ENCODE results near the gene EPSTI1. TPM values are rescaled to one million over a fixed set of nuclear protein-coding genes. Genes with fewer than 3 reads are reported as not detected.
A peak's percentile ranks its signal among the peaks of the same experiment; 100 is the strongest.

The EPSTI1 gene
- total RNA-seq, 1 experiment from 2014 or later, result 11.4 TPM

GRCh38 chr13:42973581-42973980 lies 18.5 kb downstream of the EPSTI1 start:
- Histone ChIP-seq H3K79me2 (ENCODE audit: low read length) (no peaks in the 10 kb centered on the region), H3K4me1 (ENCODE audit: low read length) (peaks cover 73% of the 10 kb centered on the region), H3K4me2 (ENCODE audit: low read depth, low read length, poor library complexity, severe bottlenecking) (peak overlapping the region; percentile 85), H3K27ac (ENCODE audit: low read length) (peak overlapping the region; percentile 99), H3K9me3 (ENCODE audit: low read length) (no peaks in the 10 kb centered on the region), H3K27me3 (ENCODE audit: low read length) (no peaks in the 10 kb centered on the region), H3K36me3 (ENCODE audit: insufficient read depth, low read length) (no peaks in the 10 kb centered on the region), H4K20me1 (ENCODE audit: insufficient read depth, low read depth, low read length) (no peaks in the 10 kb centered on the region), H3K9me2 (replicated peaks; ENCODE audit: insufficient read depth, low read length) (no peaks in the 10 kb centered on the region), H3K4me3 (ENCODE audit: low read length) (peak overlapping the region; percentile 63; the same call in 1 of the 2 replicates), H2AFZ (ENCODE audit: low read length) (peak overlapping the region; percentile 80), H3K9ac (ENCODE audit: low read length) (peak overlapping the region; percentile 78)
- no peak for DNase-seq

GRCh38 chr13:42971691-42972347 lies 20.2 kb downstream of the EPSTI1 start:
- DNase-seq, result peak; percentile 95
- Histone ChIP-seq H3K79me2 (ENCODE audit: low read length) (no peaks in the 10 kb centered on the region), H3K9me2 (replicated peaks; ENCODE audit: insufficient read depth, low read length) (no peaks in the 10 kb centered on the region), H3K4me2 (ENCODE audit: low read depth, low read length, poor library complexity, severe bottlenecking) (peak overlapping the region; percentile 85), H3K9ac (ENCODE audit: low read length) (peak overlapping the region; percentile 78), H3K9me3 (ENCODE audit: low read length) (no peaks in the 10 kb centered on the region), H3K4me3 (ENCODE audit: low read length) (peak overlapping the region; percentile 63), H3K36me3 (ENCODE audit: insufficient read depth, low read length) (no peaks in the 10 kb centered on the region), H3K27me3 (ENCODE audit: low read length) (no peaks in the 10 kb centered on the region), H2AFZ (ENCODE audit: low read length) (no peak overlapping the region), H4K20me1 (ENCODE audit: insufficient read depth, low read depth, low read length) (no peaks in the 10 kb centered on the region), H3K27ac (ENCODE audit: low read length) (peak overlapping the region; percentile 99), H3K4me1 (ENCODE audit: low read length) (peaks cover 75% of the 10 kb centered on the region)

- Histone ChIP-seq H2AFZ (ENCODE audit: low read length) (no peak overlapping the region), H3K9me3 (ENCODE audit: low read length) (no peaks in the 10 kb centered on the region), H3K79me2 (ENCODE audit: low read length) (no peaks in the 10 kb centered on the region), H3K27ac (ENCODE audit: low read length) (peak overlapping the region; percentile 99), H3K4me3 (ENCODE audit: low read length) (peak overlapping the region; percentile 63), H3K36me3 (ENCODE audit: insufficient read depth, low read length) (no peaks in the 10 kb centered on the region), H3K4me2 (ENCODE audit: low read depth, low read length, poor library complexity, severe bottlenecking) (peak overlapping the region; percentile 85), H3K9ac (ENCODE audit: low read length) (peak overlapping the region; percentile 78), H3K4me1 (ENCODE audit: low read length) (peaks cover 67% of the 10 kb centered on the region), H3K27me3 (ENCODE audit: low read length) (no peaks in the 10 kb centered on the region), H3K9me2 (replicated peaks; ENCODE audit: insufficient read depth, low read length) (no peaks in the 10 kb centered on the region), H4K20me1 (ENCODE audit: insufficient read depth, low read depth, low read length) (no peaks in the 10 kb centered on the region)
- peak; percentile 95 for DNase-seq
These were observed 21.0 kb downstream of the EPSTI1 start for GRCh38 chr13:42970824-42971690.

- H2AFZ ChIP-seq (ENCODE audit: low read length), result 0 out of 2 replicates have a peak overlapping the region, but pooled peaks have one; percentile 57
- peak overlapping the region; percentile 85 for H3K4me2 ChIP-seq (ENCODE audit: low read depth, low read length, poor library complexity, severe bottlenecking)
- no peaks in the 10 kb centered on the region for H3K36me3 ChIP-seq (ENCODE audit: insufficient read depth, low read length)
- DNase-seq, result peak; percentile 94
- H3K9ac ChIP-seq (ENCODE audit: low read length), result peak overlapping the region; percentile 78; the same call in 1 of the 2 replicates
- no peaks in the 10 kb centered on the region for H3K9me2 ChIP-seq (replicated peaks; ENCODE audit: insufficient read depth, low read length)
- no peak overlapping the region for H3K4me3 ChIP-seq (ENCODE audit: low read length)
- H4K20me1 ChIP-seq (ENCODE audit: insufficient read depth, low read depth, low read length), result no peaks in the 10 kb centered on the region
- H3K27me3 ChIP-seq (ENCODE audit: low read length), result no peaks in the 10 kb centered on the region
- H3K27ac ChIP-seq (ENCODE audit: low read length), result peak overlapping the region; percentile 99
- H3K9me3 ChIP-seq (ENCODE audit: low read length), result no peaks in the 10 kb centered on the region
- peaks cover 61% of the 10 kb centered on the region for H3K4me1 ChIP-seq (ENCODE audit: low read length)
- H3K79me2 ChIP-seq (ENCODE audit: low read length), result no peaks in the 10 kb centered on the region
These were observed 22.4 kb downstream of the EPSTI1 start for GRCh38 chr13:42969565-42970172.

GRCh38 chr13:42968906-42969305 lies 23.1 kb downstream of the EPSTI1 start:
- H3K27me3 ChIP-seq (ENCODE audit: low read length), result no peaks in the 10 kb centered on the region
- no peak overlapping the region for H2AFZ ChIP-seq (ENCODE audit: low read length)
- no peak overlapping the region for H3K4me3 ChIP-seq (ENCODE audit: low read length)
- H4K20me1 ChIP-seq (ENCODE audit: insufficient read depth, low read depth, low read length), result no peaks in the 10 kb centered on the region
- no peaks in the 10 kb centered on the region for H3K79me2 ChIP-seq (ENCODE audit: low read length)
- H3K9me3 ChIP-seq (ENCODE audit: low read length), result no peaks in the 10 kb centered on the region
- no peak for DNase-seq
- no peaks in the 10 kb centered on the region for H3K9me2 ChIP-seq (replicated peaks; ENCODE audit: insufficient read depth, low read length)
- H3K4me1 ChIP-seq (ENCODE audit: low read length), result peaks cover 60% of the 10 kb centered on the region
- H3K27ac ChIP-seq (ENCODE audit: low read length), result no peak overlapping the region
- H3K36me3 ChIP-seq (ENCODE audit: insufficient read depth, low read length), result no peaks in the 10 kb centered on the region
- no peak overlapping the region for H3K9ac ChIP-seq (ENCODE audit: low read length)
- no peak overlapping the region for H3K4me2 ChIP-seq (ENCODE audit: low read depth, low read length, poor library complexity, severe bottlenecking)

GRCh38 chr13:42967660-42968059 lies 24.4 kb downstream of the EPSTI1 start:
- Histone ChIP-seq H3K27ac (ENCODE audit: low read length) (no peak overlapping the region; the same call in 1 of the 2 replicates), H2AFZ (ENCODE audit: low read length) (0 out of 2 replicates have a peak overlapping the region, but pooled peaks have one; percentile 37), H3K4me3 (ENCODE audit: low read length) (no peak overlapping the region), H3K9me3 (ENCODE audit: low read length) (no peaks in the 10 kb centered on the region), H3K79me2 (ENCODE audit: low read length) (no peaks in the 10 kb centered on the region), H3K9ac (ENCODE audit: low read length) (no peak overlapping the region), H3K27me3 (ENCODE audit: low read length) (no peaks in the 10 kb centered on the region), H3K36me3 (ENCODE audit: insufficient read depth, low read length) (no peaks in the 10 kb centered on the region), H3K4me1 (ENCODE audit: low read length) (peaks cover 48% of the 10 kb centered on the region), H3K9me2 (replicated peaks; ENCODE audit: insufficient read depth, low read length) (no peaks in the 10 kb centered on the region), H3K4me2 (ENCODE audit: low read depth, low read length, poor library complexity, severe bottlenecking) (no peak overlapping the region), H4K20me1 (ENCODE audit: insufficient read depth, low read depth, low read length) (no peaks in the 10 kb centered on the region)
- DNase-seq, result no peak

GRCh38 chr13:42965281-42965680 lies 26.8 kb downstream of the EPSTI1 start:
- Histone ChIP-seq H3K9me3 (ENCODE audit: low read length) (no peaks in the 10 kb centered on the region), H3K4me2 (ENCODE audit: low read depth, low read length, poor library complexity, severe bottlenecking) (no peak overlapping the region), H3K27ac (ENCODE audit: low read length) (no peak overlapping the region), H3K36me3 (ENCODE audit: insufficient read depth, low read length) (no peaks in the 10 kb centered on the region), H3K9ac (ENCODE audit: low read length) (no peak overlapping the region), H3K4me3 (ENCODE audit: low read length) (no peak overlapping the region), H3K27me3 (ENCODE audit: low read length) (no peaks in the 10 kb centered on the region), H4K20me1 (ENCODE audit: insufficient read depth, low read depth, low read length) (no peaks in the 10 kb centered on the region), H3K4me1 (ENCODE audit: low read length) (peaks cover 24% of the 10 kb centered on the region), H2AFZ (ENCODE audit: low read length) (no peak overlapping the region), H3K9me2 (replicated peaks; ENCODE audit: insufficient read depth, low read length) (no peaks in the 10 kb centered on the region), H3K79me2 (ENCODE audit: low read length) (no peaks in the 10 kb centered on the region)
- no peak for DNase-seq

GRCh38 chr13:42964761-42965161 lies 27.3 kb downstream of the EPSTI1 start:
- no peak overlapping the region for H3K9ac ChIP-seq (ENCODE audit: low read length)
- no peak overlapping the region for H3K27ac ChIP-seq (ENCODE audit: low read length)
- H3K4me3 ChIP-seq (ENCODE audit: low read length), result no peak overlapping the region
- no peak overlapping the region for H3K4me2 ChIP-seq (ENCODE audit: low read depth, low read length, poor library complexity, severe bottlenecking)
- no peak for DNase-seq
- no peaks in the 10 kb centered on the region for H3K36me3 ChIP-seq (ENCODE audit: insufficient read depth, low read length)
- H3K4me1 ChIP-seq (ENCODE audit: low read length), result peaks cover 19% of the 10 kb centered on the region
- H3K9me3 ChIP-seq (ENCODE audit: low read length), result no peaks in the 10 kb centered on the region
- H2AFZ ChIP-seq (ENCODE audit: low read length), result no peak overlapping the region
- H3K9me2 ChIP-seq (replicated peaks; ENCODE audit: insufficient read depth, low read length), result no peaks in the 10 kb centered on the region
- no peaks in the 10 kb centered on the region for H3K79me2 ChIP-seq (ENCODE audit: low read length)
- no peaks in the 10 kb centered on the region for H4K20me1 ChIP-seq (ENCODE audit: insufficient read depth, low read depth, low read length)
- no peaks in the 10 kb centered on the region for H3K27me3 ChIP-seq (ENCODE audit: low read length)
